Measurements from ENCODE around the gene MPST. TPM values are rescaled to one million over a fixed set of nuclear protein-coding genes. Genes with fewer than 3 reads are reported as not detected.

MPST gene
- total and polyA plus RNA-seq, 3 donors from 2014 or later: 64.1 to 114 (median 99.6) TPM

DNA sequence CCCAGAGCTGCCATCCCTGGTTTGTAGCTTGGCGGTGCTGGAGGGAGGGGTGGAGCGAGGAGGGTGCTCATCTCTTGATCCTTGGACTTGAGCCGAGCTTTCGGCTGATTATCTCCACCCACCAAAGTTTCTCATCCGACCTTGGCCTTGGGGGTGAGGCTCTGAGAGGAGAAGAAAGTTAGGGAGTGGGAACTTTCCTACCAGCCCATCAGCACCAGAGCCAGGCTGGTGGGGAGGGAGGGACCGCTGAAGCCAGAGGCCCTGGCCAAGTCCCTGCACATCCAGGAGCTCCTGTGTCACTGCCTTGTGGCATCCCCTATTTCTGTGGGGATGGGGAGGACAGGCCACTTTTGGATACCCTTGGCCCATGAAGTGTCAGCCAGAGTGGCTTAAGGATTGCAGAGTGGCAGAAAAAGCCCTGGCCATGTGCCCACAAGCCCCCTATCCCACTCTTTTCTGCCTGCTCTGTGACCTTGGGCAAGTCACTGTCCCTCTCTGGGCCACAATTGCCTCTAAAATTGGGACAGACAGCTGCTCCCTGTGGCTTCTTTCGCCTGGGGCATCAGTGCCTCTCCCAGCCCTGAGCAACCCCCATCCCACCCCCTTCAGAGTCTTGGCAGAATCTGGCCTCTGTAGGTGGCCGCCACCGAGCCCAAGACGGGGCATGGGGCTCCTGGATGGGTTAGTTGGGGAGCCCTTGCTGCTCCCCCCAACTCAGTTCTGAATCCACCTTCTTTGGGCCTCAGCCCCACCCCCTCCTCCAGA lies 42.3 kb downstream of the MPST start:
- 69 to 81% methylated on average over 9 to 10 of the region's 10 CpGs for WGBS, 2 donors
- DNase-seq: no peak
- H3K4me1 ChIP-seq: no peaks in the 10 kb centered on the region
- no peaks in the 10 kb centered on the region for H3K36me3 ChIP-seq (ENCODE audit: low read depth, missing control alignments)
- no peak overlapping the region for H3K27ac ChIP-seq
- intact Hi-C loops (cut with DNase I; ENCODE audit: low total_unique reads): no loop called here
- no peaks in the 10 kb centered on the region for H3K9me3 ChIP-seq
- no peak for TF ChIP-seq POLR2A (IDR thresholded peaks at IDR 0.05)
- TF ChIP-seq, protein P1, sequence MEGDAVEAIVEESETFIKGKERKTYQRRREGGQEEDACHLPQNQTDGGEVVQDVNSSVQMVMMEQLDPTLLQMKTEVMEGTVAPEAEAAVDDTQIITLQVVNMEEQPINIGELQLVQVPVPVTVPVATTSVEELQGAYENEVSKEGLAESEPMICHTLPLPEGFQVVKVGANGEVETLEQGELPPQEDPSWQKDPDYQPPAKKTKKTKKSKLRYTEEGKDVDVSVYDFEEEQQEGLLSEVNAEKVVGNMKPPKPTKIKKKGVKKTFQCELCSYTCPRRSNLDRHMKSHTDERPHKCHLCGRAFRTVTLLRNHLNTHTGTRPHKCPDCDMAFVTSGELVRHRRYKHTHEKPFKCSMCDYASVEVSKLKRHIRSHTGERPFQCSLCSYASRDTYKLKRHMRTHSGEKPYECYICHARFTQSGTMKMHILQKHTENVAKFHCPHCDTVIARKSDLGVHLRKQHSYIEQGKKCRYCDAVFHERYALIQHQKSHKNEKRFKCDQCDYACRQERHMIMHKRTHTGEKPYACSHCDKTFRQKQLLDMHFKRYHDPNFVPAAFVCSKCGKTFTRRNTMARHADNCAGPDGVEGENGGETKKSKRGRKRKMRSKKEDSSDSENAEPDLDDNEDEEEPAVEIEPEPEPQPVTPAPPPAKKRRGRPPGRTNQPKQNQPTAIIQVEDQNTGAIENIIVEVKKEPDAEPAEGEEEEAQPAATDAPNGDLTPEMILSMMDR (IDR thresholded peaks at IDR 0.05): no peak
- H3K4me3 ChIP-seq: no peak overlapping the region
- no peaks in the 10 kb centered on the region for H3K27me3 ChIP-seq

DNA sequence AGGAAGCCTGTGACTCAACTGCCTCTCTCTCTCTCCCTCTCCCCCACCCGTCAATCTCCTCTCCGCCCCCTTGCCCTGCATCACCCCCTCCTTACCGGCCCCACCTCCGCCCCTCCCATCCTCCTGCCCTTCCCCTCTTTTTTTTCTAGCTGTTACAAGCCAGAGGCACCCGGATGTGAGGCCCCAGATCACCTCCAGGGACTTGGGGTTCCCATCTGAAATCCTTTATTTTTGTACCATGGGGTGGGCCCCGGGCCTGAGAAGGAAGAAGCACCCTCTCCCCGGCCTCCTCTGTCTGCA lies 42.8 kb downstream of the MPST start:
- Histone ChIP-seq H3K27ac (no peak overlapping the region), H3K4me1 (no peaks in the 10 kb centered on the region), H3K4me3 (no peak overlapping the region), H3K9me3 (no peaks in the 10 kb centered on the region), H3K36me3 (ENCODE audit: low read depth, missing control alignments) (no peaks in the 10 kb centered on the region), H3K27me3 (no peaks in the 10 kb centered on the region)
- DNase-seq: no peak
- no peak for TF ChIP-seq POLR2A (IDR thresholded peaks at IDR 0.05)
- TF ChIP-seq, protein P1 (IDR thresholded peaks at IDR 0.05): no peak
- WGBS, 2 donors: 73 to 76% methylated on average over 7 of the region's 7 CpGs
- intact Hi-C loops (cut with DNase I; ENCODE audit: low total_unique reads): no loop called here

DNA sequence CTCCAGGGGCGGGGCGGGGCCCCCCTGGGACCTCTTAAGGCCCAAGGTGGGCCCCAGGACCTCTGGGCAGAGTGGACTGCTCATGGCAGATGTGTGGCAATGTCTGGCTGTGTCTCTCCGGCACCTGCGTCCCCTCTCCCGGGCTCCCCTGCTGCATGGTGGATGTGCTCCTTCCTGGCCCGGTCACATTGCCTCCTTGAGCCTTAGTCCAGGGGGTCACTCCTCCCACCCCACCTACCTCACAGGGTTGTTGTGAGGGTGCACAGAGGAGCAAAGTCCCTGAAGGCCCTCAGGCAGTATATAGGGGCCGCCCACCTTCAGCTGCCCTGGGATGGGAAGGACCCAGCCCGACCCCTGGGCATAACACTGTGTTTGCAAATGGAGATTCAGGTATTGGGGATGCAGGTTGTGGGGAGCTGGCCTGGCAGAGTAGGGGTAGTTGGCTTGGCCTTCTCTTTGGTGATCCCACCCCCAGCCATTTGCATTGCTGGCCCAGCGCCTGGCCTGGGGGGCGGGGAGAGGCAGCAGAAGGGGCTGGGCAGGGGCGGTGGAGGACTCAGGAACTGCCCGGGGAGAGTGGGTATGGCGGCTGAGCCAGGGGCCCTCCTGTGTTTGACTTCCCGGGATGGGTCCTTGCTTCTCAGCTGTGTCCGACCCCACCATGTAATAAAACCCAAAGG lies 43.3 kb downstream of the MPST start:
- Histone ChIP-seq H3K27ac (no peak overlapping the region), H3K4me1 (no peaks in the 10 kb centered on the region), H3K9me3 (no peaks in the 10 kb centered on the region), H3K27me3 (no peaks in the 10 kb centered on the region), H3K4me3 (no peak overlapping the region), H3K36me3 (ENCODE audit: low read depth, missing control alignments) (no peaks in the 10 kb centered on the region)
- intact Hi-C loops (cut with DNase I; ENCODE audit: low total_unique reads): no loop called here
- 87 to 93% methylated on average over 10 to 15 of the region's 15 CpGs for WGBS, 2 donors
- DNase-seq: no peak
- no peak for TF ChIP-seq POLR2A (IDR thresholded peaks at IDR 0.05)
- TF ChIP-seq, protein P1 (IDR thresholded peaks at IDR 0.05): no peak

DNA sequence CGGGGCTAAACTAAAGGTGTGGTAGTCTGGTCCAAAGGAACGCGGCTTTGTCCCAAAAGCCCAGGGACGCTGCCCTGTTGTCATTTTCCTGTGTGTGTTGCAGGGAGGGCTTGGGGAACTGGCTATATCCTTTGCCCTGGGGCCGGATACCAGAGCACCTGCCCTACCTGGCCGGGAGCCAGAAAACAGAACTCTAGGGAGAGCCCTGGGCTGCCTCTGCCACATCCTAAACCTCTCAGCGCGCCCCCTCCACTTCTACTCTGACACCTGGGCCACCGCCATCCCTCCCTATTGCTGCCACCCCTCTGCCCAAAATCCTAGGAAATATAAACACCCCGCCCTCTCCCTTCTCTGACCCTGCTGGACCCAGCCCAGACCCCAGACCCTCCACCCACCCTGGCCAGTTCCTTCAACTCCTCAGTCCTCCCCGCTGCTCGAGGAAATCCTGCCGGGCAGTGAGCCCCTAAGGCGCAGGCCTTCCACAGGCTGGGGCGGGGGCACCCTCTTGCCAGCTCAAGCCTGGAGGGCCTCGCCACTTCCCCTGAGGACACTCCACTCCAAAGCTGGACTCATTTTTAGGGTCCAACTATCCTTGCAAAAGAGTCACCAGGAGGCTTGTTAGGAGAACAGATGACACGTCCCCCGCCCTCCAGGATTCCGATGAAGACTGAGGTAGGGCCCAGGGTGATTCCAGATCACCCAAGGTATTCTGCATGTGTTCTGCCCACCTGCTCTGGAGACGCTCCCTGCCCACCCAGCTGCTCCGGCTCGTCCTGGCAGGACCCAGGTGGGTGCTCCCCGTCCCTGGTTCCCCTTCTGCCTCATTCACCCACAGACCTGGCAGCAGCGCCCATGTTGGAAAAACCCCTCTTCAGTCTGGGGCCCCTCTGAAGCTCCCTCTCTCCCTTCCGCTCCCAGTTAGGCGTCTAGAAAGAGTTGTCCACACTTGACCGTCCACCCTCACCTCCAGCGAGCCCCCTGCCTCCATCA lies 44.2 kb downstream of the MPST start:
- Histone ChIP-seq H3K27ac (no peak overlapping the region), H3K9me3 (no peaks in the 10 kb centered on the region), H3K4me3 (no peak overlapping the region), H3K36me3 (ENCODE audit: low read depth, missing control alignments) (no peaks in the 10 kb centered on the region), H3K27me3 (no peaks in the 10 kb centered on the region), H3K4me1 (no peaks in the 10 kb centered on the region)
- intact Hi-C loops (cut with DNase I; ENCODE audit: low total_unique reads): no loop called here
- DNase-seq: no peak
- WGBS, 2 donors: 93 to 97% methylated on average over 15 to 28 of the region's 28 CpGs
- TF ChIP-seq POLR2A (IDR thresholded peaks at IDR 0.05): no peak
- TF ChIP-seq, protein P1 (IDR thresholded peaks at IDR 0.05): no peak
